Psoas muscle (tissue), 8 donors: Measurements from ENCODE around the gene CCSER2. TPM values are rescaled to one million over a fixed set of nuclear protein-coding genes. Genes with fewer than 3 reads are reported as not detected.

ENCODE experiments used
- ATAC-seq, 4 donors: fragments of 200-7000 bp; cut with Tn5 transposase; one replicate each; pipeline ENCODE4 v1.9.1; 2020; ENCODE audit warnings: moderate library complexity in 3 of 4, mild to moderate bottlenecking in 2 of 4
- DNase-seq, 2 donors: peaks; one replicate each; pipeline ENCODE4 v3.0.0-alpha.2; 2020
- H3K27ac ChIP-seq: fragments of 200-600 bp; one replicate; pipeline ENCODE4 v1.8.0; 2022
- H3K27me3 ChIP-seq, 3 donors: fragments of 200-600 bp in 1 of 3; one replicate each; pipeline versions ENCODE4 v1.6.1 to v1.8.0; 2013 to 2022; ENCODE audit warnings: low read length in 2 of 3, mild to moderate bottlenecking in 2 of 3, moderate library complexity in 1 of 3; ENCODE audit not compliant: insufficient read depth in 3 of 3
- H3K36me3 ChIP-seq, 2 donors: fragments of 200-600 bp in 1 of 2; one replicate each; pipeline versions ENCODE4 v1.6.1 to v1.8.0; 2013 to 2022; ENCODE audit warnings: low read depth in 1 of 2, mild to moderate bottlenecking in 1 of 2, moderate library complexity in 1 of 2; ENCODE audit not compliant: insufficient read depth in 1 of 2
- H3K4me1 ChIP-seq: fragments of 200-600 bp; one replicate; pipeline ENCODE4 v1.8.0; 2022
- H3K4me3 ChIP-seq: fragments of 200-600 bp; one replicate; pipeline ENCODE4 v1.8.0; 2022; ENCODE audit warnings: mild to moderate bottlenecking
- H3K9me3 ChIP-seq: fragments of 200-600 bp; one replicate; pipeline ENCODE4 v1.8.0; 2022
- WGBS, 3 donors: extraction: QIAGEN DNeasy Blood & Tissue Kit; methylation state at CpG; one replicate each; pipeline versions ENCODE4 v1.1.6 to v1.1.7; 2013; 5-methylcytosine and 5-hydroxymethylcytosine counted together
- intact Hi-C, 2 donors: fragments of 100-400 bp; cut with DNase I; formaldehyde crosslinking; loops; one replicate each; pipeline versions ENCODE4 v1.11.0 to v1.14.2; 2022
- polyA plus RNA-seq, 3 donors: library from polyadenylated mRNA; stranded (reverse); fragments of 200-250 nt; gene quantifications; one replicate each; pipeline ENCODE4 v1.2.3, GENCODE V29; 2013
- total RNA-seq, 4 donors: library from RNA; stranded (reverse); fragmentation: NEBNext Ultra II Directional in 2 of 4; extraction: Animal tissue kit (Norgen Biotek cat#: 25700) in 2 of 4; gene quantifications; one replicate each; pipeline versions ENCODE4 v1.2.1 to v1.2.4, GENCODE V29; 2021 to 2023
- TF ChIP-seq, protein P1 (sequence below): fragments of 200-600 bp; IDR thresholded peaks from one replicate; pipeline ENCODE4 v1.8.0; 2022; ENCODE audit warnings: antibody characterized with exemption
- donor health status: healthy with polysubstance abuse.
- donor health status: DM: no; HTN: no; CAD: no; lungs with moderate emphysema.
- donor health status: Bipolar disorder and iron deficiency.
- donor health status: healthy.
- donor health status: DM: yes; HTN: yes; CAD: no.
- donor health status: DM: no; HTN: no; CAD: no.
- donor health status: DM: no; HTN: no; CAD: no.
- donor health status: DM: yes; HTN: yes; CAD: no.

Gene CCSER2
- total and polyA plus RNA-seq, 7 donors = 12.5 to 122 (median 65.7) TPM

DNA sequence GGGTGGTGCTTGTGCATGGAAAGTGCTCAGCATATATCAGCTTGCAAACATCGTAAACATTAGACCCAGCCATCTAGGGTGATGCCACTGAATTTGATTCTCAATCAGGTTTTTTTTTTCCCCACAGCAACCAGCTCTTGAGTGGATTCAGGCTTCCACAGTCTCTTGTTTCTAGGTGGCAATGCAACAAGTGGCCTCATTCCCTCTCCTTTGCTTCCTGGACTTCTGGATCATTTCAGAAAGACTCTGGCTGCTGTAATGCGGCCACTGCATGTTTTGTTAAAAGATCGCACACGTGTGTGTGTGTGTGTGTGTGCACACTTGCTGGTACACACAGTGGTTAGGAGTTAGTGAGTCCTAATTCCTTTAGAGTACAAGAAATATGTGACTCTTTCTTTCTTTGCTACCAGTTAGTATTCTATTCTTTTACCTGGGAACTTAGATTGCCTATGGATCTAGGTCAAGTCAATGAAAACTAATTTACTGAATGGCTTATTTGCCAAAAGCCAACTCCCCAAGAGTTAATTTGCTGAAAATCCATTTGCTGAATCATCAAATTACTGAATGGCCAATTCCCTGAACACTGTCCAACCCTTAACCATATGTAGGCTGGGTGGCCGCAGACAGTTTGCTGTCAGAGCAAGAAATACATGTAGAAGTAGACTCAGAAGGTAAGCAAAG is 222.5 kb downstream of the CCSER2 start:
- Histone ChIP-seq H3K4me1 (no peaks in the 10 kb centered on the region), H3K27me3 (peaks cover 0 to 1% (median 0%) of the 10 kb centered on the region in 3 donors), H3K4me3 (no peak overlapping the region), H3K27ac (no peak overlapping the region), H3K36me3 (no peaks in the 10 kb centered on the region), H3K9me3 (no peaks in the 10 kb centered on the region)
- 86 to 93% (median 91%) methylated on average over 5 of the region's 5 CpGs for WGBS, 3 donors
- ATAC-seq (no peak), DNase-seq (no peak)
- intact Hi-C loops = no loop called here
- TF ChIP-seq, protein P1, sequence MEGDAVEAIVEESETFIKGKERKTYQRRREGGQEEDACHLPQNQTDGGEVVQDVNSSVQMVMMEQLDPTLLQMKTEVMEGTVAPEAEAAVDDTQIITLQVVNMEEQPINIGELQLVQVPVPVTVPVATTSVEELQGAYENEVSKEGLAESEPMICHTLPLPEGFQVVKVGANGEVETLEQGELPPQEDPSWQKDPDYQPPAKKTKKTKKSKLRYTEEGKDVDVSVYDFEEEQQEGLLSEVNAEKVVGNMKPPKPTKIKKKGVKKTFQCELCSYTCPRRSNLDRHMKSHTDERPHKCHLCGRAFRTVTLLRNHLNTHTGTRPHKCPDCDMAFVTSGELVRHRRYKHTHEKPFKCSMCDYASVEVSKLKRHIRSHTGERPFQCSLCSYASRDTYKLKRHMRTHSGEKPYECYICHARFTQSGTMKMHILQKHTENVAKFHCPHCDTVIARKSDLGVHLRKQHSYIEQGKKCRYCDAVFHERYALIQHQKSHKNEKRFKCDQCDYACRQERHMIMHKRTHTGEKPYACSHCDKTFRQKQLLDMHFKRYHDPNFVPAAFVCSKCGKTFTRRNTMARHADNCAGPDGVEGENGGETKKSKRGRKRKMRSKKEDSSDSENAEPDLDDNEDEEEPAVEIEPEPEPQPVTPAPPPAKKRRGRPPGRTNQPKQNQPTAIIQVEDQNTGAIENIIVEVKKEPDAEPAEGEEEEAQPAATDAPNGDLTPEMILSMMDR = no peak

DNA sequence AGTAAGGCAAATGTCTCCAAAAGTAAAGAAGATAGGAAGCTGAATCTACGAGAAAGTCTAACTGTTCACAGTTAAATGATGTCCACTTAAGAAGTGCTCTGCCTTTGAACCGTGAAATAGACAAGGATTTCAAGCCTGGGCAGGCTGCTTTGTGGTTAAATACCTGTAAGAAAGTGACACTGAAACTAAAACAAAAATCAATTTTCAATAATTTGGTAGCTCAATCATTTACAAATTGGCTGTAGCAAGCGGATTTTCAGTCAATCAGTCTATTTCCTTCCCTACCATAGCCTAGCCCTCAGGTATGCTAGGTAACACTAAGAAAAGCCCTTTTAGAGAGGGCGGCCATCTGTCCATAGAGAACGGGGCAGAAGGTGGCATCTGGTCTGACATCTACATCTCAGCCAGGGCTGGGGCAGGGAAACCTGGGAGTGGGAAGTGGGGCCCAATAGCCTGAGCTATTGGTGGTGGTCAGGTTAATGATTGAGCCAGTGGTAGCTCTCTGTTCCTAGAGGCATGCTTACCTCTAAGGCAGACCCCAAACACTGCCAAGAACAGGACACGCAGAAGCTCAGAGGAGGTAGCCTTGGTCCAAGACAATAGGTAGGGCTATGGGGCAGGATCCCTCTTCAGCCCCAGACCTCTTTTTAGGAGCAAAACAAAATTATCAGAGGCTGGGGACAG is 223.2 kb downstream of the CCSER2 start:
- intact Hi-C loops = no loop called here
- H3K27me3 ChIP-seq = peaks cover 0 to 1% (median 0%) of the 10 kb centered on the region in 3 donors
- no peaks in the 10 kb centered on the region for H3K4me1 ChIP-seq
- TF ChIP-seq, protein P1 = no peak
- WGBS, 3 donors = 88 to 91% (median 89%) methylated on average over 6 of the region's 6 CpGs
- H3K36me3 ChIP-seq = no peaks in the 10 kb centered on the region
- no peak overlapping the region for H3K4me3 ChIP-seq
- no peaks in the 10 kb centered on the region for H3K9me3 ChIP-seq
- ATAC-seq (no peak), DNase-seq (no peak)
- H3K27ac ChIP-seq = no peak overlapping the region

DNA sequence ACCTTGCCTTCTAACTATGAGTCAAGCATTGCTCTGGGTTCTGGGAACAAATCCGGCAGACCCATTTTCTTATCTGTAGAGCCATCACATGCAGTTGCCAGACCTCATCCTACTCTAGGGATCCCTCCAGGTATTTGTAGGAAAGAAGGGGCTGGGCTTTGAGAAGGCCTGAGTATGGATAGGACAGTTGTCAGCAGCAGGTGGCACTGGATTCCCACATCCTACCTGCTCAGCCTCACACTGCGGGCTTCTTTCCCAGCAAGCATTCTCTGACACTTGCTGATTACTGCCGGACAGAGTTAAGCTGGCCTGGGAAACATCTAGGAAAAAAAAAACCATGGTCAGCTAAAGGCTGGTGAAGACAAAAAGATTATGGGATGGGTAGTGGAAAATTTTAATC is 224.1 kb downstream of the CCSER2 start:
- Histone ChIP-seq H3K36me3 (no peaks in the 10 kb centered on the region), H3K4me3 (no peak overlapping the region), H3K27ac (no peak overlapping the region), H3K9me3 (no peaks in the 10 kb centered on the region), H3K4me1 (no peaks in the 10 kb centered on the region), H3K27me3 (peaks cover 0 to 1% (median 0%) of the 10 kb centered on the region in 3 donors)
- ATAC-seq (no peak), DNase-seq (no peak)
- intact Hi-C loops = no loop called here
- WGBS, 3 donors = 71 to 79% (median 75%) methylated on average over 3 of the region's 3 CpGs
- TF ChIP-seq, protein P1 = no peak

DNA sequence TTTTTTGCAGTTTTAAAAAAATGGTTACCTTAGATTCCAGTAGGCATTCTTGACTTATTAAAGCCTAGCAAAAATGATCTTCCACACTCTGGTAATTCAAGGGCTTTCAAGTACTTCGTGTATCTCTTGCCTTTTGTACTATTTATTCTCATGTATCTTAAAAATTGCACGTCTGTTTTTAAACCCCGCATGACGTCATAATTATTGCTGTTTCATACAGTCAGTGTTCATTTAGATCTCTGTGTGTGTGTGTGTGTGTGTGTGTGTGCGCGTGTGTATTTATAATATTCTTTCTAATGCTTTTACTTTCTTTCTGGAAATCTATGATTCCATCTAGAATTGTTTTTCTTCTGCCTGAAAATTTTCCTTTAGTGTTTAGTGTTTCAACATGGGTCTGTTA is 234.2 kb downstream of the CCSER2 start:
- Histone ChIP-seq H3K4me3 (no peak overlapping the region), H3K9me3 (no peaks in the 10 kb centered on the region), H3K27ac (no peak overlapping the region), H3K36me3 (no peaks in the 10 kb centered on the region), H3K27me3 (no peaks in the 10 kb centered on the region), H3K4me1 (no peaks in the 10 kb centered on the region)
- WGBS, 3 donors = 77 to 78% (median 78%) methylated on average over 6 of the region's 6 CpGs
- no peak for ATAC-seq
- intact Hi-C loops = no loop called here
- DNase-seq = no peak
- TF ChIP-seq, protein P1 = no peak
